Activated CD8-positive, alpha-beta memory T cell treated with anti-CD3 and anti-CD28 coated beads, Interleukin-2, amount 50 U/mL, for 24 hours (primary cell): Measurements from ENCODE around the gene GPR3.
"Not testable (repeated sequence)": the region's sequence is repeated elsewhere in the genome, so short reads cannot be mapped to it uniquely, and the experiment has no call there.

Experiments used
- DNase-seq: peaks from one replicate; pipeline ENCODE4 v3.0.0-alpha.2; 2020; ENCODE audit errors: extremely low read depth

GPR3 gene

DNA sequence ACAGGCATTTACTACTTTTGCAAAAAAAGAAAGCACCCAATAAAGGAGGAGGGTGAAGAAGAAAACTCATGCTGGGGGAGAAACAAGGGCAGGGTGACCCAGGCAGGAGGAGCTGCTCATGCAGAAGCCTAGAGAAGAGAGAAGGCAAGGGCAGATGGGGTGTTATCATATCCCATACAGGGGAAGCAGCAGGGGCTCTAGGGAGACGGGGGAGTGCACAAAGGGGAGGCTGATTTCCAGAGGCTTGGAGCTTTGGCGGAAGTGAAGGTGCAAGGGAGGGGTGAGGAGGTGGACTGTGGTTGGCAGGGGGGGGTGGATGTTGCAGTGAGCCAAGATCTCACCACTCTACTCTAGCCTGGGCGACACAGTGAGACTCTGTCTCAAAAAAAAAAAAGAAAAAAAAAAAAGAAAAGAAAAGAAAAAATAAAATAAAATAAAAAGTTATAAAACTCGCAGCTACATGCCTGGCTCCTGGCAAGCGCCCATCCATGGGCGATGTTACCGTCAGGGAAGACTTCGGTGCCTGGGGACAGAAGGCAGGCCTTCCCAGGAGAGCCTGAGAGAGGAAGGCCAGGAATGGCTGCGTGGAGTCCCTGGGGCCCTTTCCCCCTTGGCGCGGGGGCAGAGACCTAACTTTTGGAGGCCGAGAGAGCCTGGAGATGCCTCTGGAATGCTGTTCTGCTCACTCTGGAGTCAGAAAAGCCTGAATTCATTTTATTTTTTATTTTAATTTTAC lies 14.5 kb upstream of the GPR3 start:
- no peak for DNase-seq

DNA sequence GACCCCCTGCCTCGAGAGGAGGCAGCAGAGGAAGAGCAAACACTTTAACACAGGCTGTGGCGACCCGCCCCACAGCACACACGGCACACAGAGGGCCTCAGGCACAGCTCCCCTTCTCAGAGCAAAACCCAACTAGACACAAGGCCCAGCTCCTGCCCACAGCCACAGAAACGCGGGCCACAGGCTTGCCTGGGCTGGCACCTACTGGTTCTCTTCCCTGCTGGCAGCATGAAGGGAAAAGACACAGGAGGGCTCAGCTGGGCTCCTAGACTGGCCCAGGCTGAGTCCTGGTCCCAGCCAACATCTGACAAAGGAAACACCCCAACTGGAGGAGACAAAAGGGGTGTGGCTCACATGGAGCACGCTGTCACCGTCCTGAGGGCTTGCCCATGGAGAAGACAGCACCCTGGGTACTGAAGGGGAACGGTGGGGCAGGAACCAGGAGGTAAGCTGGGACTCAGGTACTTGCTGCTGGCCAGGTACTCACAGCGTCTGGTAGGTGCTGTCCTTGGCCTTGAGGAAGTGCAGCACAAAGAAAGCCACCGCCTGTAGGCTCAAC lies 12.8 kb upstream of the GPR3 start:
- no peak for DNase-seq

DNA sequence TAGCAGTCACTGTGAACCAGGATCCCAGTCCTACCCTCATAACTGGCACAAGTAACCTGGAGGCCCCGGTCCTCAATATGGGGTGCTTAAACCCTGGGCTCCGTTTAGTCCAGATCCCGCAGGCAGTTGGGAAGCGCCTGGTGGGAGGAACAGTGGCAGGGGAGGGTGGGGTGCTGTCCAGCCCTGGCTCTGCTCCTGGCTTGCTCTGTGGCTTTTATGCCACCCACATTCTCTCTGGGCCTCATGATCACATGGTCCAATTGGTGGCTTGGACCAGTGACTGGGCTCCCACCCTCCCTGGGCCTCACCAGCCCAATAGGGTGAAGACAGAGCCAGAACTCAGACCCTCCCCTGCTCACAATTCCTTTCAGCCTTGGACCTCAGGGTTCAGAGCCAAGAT lies 12.2 kb upstream of the GPR3 start:
- DNase-seq, result no peak

DNA sequence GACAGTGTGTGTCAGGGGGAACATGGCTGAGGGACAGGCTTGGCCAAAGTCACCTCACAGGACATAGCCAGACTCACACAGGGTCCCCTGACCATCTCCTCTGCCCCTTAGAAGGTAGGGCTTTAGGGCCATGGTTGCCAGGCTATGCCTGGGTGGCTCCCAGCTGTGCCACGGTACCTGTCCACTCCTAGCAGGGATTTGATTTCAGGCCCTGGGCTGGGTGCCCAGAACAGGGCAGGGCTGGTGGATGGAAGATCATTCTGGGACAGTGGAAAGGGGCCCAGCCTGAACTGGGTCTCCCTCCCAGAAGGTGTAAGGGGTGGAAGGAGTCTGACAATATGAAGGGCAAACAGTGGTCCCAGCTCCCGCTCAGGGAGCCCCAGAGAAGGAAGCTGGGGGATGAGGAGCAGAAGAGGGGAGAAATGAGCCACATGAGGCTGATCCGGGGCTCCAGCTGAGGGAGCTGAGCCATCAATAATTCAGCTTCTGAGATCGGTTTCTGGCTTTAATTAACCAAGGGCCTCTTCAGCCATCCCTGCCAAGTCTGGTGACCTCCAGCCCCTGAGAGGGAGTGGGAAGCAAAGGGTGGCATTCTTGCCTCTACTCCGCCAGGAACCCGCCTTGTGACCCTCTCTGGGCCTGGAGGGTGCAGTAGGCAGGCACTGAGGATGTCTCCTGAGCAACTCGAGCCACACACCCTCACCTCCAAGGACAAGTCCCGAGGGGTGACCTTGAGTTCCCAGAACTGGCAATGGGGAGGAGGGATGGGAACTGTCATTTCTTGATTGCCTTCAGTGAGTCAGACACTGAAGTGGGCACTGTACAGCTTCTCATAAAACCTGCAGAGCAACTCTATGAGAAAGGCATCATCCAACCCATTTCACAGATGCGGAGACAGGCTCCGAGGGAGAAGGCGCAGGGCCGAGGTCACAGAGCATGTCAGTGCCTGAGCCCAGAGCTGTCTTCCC lies 11.4 kb upstream of the GPR3 start:
- no peak for DNase-seq

DNA sequence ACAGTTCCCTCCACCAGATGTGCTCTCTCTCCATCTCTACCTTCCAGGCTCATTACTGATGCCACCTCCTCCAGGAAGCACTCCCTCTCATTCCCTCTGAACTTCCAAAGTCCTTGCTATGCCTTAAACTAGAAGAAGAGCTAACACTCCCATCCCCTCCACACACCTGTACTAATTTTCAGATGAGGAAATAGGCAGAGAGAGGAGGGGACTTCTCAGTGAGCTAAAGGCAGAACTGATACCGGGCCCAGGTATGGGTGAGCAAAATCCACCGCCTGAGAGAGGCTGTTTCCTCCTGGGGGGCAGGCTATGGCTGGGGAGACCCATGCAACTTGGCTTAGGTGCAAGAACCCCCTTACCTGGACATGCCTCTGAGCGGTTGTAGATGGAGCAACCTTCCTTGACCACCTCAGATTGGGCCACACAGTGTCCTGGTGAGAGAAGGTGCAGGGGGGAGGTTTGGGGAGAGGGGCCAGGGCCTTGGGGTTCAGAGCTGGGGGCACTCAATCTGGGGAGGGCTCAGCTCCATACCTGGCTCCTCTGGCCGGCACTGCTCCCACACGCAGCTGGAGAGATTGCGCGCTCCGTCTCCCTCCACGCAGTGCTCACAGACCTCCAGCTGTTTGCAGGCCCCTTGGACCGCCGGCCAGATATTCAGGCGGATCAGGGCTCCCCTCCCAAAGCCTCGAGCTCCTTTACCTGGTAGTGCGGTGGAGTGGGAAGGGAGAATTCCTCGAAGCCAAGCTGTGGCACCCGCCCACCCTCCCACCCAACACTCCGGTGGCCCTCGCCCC lies 10.3 kb upstream of the GPR3 start:
- DNase-seq, result no peak

DNA sequence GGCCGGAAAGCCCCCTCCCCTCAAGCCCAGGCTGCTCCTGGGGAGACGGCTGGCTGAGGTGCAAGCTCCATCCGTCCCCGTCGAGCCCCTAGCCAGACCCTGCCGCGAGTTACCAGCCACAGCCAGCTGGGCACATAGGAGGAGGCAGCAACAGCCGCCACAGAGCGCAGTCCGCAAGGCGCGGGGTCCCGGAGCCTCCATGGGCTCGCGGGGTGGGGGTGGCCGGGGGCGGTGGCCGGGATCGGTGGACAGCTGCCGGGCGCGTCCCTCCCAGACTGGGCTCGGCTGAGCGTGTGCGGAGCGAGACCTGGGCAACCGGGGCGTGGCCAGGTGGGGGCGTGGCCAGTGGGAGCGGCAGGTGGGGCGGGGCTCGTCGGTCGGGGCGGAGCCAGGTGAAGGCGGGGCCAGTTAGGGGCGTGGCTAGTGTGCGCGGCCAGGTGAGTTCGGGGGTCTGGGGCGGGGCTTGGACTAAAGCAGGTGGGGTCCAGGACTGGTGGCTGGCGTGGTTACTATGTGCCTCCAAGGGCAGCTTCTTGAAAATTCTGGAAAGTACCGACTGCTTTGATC lies 9.3 kb upstream of the GPR3 start, which contains the start of gene CD164L2:
Gene CD164L2 (minus strand): TSS at position 295 of the 567 bp plus-strand sequence. CDS start 94 bp downstream, at position 201.
- DNase-seq, result no peak

DNA sequence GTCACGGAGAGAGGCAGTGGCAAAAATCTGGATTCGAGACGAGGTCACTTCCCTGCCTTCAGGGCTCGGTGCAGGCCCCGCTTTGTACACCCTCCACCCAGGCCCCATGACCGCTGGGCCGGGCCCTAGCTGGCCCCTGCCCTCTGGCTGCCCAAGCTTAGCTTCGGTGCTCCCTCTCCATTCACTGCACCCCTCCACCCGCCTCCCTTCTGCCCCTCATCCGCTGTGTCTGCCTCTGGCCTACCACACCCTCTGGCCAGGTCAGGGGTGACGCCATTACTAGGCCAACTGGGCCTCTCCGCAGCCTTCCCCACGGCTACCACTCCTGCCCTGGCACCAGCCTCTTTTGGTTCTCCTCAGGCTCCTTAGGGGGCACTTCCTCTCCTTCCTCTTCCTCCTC lies 8.8 kb upstream of the GPR3 start:
- DNase-seq, result no peak

DNA sequence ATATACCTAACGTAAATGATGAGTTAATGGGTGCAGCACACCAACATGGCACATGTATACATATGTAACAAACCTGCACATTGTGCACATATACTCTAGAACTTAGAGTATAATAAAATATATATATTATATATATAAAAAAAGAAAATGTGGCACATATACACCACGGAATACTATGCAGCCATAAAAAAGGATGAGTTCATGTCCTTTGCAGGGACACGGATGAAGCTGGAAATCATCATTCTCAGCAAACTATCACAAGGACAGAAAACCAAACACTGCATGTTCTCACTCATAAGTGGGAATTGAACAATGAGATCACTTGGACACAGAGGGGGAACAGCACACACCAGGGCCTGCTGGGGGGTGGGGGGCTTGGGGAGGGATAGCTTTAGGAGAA lies 7.6 kb upstream of the GPR3 start:
- not testable (repeated sequence) for DNase-seq

DNA sequence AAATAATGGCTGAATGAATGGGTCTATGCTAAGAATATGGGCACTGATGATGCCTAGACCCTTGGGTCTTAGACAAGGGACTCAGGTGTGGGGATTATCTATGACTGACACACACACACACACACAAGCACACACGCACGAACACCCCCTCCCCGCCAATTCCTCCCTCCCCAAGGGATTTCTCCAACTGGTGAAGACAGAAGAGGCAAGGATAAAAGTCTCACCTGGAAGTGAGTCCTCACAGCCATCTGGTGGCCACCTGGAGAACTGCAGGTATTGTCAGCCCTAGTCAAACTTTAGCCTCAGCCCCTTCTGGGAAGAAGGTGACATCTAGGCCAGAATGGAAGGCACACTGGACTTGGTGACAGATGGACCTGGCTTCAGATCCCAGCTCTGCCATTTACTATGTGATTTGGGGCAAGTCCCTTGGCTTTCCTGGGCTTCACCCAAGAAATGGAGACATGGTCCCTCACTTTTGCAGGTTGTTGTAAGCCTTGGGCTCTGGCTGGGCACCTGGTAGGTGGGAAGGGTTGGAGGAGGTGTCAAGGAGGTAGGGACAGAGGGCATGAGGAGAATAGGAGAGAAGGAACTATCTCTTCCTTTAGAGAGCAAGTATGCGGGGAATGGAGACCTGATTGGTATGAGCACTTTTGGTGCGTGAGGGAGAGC lies 4.0 kb upstream of the GPR3 start:
- DNase-seq, result peak; percentile 51

DNA sequence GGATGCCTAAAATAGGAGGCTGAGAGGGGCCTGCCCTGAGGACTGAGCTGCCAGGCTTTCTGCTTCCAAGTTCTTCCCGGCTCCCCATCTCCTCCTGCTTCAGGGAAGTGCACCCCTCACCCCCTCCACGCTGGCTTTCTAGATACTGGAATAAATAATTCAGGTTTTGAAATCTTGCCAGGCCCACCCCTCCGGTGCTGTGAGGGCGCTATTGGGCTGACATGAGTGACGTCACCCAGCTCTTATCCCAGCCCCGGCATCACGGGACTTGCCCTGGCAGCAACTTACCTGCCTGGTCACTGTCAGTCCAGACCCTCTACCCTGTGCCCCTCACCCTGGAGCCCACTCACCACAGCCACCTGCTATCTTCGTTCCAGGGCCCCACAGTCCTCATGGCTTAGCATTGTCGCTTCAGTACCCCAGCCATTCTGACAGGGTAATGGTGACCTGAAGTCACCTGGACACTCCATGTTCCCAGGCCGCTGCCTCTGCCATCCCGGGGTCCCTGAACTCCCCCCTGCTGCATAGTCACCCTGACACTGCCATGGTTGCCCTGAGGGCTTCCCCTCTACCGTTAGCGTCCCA lies 819 bp upstream of the GPR3 start:
- no peak for DNase-seq

DNA sequence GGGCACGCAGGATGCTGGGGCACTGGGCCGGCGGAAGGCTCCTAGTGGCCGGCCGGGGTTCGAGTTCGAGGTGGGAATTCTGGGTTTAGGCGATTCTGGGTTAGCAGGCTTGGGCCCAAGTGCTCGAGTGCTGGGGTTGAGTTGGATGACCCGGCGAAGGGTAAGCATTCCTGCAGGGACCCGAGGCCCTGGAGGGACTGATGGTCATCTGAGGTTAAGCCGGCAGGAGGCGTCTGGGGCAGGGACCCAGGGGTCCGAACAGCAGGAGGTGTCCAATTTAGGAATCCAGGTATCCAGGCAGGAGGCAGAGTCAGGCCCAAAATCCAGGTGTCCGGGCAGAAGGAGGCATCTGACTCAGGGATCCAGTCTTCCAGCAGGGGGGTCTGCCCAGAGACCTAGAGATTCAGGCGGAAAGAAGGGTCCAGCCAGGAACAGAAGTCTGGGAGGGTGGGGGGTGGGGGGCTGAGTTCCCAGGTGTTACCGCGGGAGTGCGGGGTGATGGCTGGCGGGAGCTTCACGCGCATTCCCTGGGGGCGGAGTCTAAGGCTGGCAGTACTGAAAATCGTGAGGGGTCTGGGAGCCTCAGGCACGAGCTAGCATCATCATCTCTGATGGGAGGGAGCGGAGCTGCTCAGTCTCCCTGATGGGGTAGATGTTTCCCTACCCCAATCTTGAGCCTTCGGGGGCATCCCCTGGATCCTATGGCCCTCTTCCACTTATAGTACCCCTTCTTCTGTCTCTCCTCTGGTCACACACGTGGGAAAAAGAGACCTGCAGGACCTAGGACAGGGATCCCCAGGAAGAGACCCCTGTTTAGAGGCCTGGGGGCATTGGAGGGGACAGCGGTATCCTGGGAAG lies 585 bp downstream of the GPR3 start:
- no peak for DNase-seq

DNA sequence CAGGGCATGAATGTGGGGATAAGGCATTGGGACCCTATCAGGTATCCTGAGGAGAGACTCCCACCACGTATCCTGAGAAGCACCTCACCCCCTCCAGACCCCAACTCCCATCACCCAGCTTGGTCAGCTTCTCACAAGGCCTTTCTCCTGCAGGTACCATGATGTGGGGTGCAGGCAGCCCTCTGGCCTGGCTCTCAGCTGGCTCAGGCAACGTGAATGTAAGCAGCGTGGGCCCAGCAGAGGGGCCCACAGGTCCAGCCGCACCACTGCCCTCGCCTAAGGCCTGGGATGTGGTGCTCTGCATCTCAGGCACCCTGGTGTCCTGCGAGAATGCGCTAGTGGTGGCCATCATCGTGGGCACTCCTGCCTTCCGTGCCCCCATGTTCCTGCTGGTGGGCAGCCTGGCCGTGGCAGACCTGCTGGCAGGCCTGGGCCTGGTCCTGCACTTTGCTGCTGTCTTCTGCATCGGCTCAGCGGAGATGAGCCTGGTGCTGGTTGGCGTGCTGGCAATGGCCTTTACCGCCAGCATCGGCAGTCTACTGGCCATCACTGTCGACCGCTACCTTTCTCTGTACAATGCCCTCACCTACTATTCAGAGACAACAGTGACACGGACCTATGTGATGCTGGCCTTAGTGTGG lies 1.3 kb downstream of the GPR3 start:
- DNase-seq, result no peak

DNA sequence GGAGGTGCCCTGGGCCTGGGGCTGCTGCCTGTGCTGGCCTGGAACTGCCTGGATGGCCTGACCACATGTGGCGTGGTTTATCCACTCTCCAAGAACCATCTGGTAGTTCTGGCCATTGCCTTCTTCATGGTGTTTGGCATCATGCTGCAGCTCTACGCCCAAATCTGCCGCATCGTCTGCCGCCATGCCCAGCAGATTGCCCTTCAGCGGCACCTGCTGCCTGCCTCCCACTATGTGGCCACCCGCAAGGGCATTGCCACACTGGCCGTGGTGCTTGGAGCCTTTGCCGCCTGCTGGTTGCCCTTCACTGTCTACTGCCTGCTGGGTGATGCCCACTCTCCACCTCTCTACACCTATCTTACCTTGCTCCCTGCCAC lies 1.8 kb downstream of the GPR3 start:
- DNase-seq, result no peak

DNA sequence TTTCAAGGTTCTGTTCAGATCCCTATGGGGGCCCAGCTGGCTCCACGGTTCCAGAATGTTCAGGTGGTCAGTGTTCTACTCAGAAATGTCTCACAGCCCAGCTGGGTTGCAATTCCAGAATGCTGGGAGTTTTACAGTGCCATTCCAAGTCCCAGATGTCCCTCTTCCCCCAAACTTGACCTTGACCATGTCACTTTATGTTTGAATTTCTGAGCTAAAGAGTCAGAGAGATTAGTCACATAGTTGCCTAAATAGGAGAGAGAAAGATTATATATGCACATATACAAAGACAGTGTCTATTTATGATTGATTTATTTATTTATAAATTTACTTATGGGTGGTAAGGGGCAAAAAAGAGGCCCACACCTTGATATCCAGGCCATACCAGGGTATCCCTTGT lies 2.5 kb downstream of the GPR3 start:
- DNase-seq, result no peak

DNA sequence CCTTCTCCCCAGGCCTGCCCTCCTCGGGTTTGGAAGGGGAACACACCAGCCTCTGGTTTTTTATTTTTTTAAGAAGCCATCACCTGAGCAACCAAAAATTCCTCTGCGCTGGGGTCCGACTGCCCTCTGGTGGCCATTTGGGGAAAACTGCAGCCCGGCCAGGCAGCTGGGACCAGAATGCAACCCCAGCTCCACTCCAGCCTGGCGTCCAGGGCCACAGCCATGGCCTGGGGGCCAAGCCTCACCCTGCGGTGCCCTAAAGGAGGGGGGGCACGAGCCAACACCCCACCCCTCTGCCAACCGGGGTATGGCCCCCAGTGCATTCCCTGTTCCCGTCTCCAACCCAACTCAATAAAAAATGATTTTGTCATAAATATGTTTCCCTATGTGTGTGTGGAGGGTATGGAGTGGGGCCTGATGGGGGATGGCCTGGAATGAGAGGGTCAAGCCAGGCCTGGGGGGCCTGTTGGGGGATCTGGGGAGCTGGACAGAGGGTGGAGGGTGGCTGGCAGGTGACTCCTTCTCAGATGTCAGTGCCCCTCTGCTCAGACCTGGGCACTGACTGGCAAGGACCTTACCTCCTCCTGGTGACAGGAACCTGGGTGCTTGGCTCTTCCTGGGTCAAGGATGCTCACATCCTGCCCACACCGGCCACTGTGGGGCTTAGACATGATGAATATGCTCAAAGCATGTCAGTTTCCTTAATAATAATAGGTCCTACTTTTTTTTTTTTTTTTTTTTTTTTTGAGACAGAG lies 3.2 kb downstream of the GPR3 start:
- DNase-seq, result peak; percentile 39

DNA sequence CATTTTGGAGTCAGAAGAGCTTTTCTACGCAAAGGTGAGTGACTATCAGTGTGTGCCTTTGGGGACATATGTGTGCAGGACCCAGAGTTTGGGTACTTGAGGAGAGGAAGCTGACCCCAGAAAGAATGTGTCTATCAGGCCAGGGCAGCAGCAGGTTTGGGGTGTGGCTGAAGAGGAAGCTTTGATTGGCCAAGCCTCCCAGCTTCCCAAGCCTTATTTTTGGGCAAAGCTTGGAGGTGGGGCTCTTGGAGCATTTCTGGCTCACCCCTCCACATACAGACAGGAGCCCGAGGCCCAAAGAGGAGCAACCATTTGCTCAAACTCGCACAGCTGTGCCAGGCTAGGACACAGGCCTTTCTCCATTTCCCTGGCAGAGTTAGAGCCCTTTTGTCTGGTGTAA lies 4.7 kb downstream of the GPR3 start:
- no peak for DNase-seq

DNA sequence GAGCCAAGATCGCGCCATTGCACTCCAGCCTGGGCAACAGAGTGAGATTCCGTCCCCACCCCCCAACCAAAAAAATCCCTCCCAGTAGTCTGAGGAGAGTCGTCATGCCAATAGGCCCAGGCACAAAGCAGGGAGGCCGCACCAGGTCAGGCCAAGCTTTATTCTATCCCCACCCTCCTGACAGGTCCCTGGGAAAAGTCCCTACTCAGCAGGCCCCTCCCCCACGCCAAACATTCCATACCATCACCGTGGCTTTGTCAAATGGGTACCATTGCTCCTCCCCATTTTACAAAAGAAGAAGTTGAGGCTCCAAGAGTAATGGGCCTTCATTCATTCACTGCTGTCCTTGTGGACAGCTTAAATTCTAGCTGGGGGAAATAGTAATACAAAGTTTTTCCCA lies 5.3 kb downstream of the GPR3 start:
- DNase-seq, result no peak

DNA sequence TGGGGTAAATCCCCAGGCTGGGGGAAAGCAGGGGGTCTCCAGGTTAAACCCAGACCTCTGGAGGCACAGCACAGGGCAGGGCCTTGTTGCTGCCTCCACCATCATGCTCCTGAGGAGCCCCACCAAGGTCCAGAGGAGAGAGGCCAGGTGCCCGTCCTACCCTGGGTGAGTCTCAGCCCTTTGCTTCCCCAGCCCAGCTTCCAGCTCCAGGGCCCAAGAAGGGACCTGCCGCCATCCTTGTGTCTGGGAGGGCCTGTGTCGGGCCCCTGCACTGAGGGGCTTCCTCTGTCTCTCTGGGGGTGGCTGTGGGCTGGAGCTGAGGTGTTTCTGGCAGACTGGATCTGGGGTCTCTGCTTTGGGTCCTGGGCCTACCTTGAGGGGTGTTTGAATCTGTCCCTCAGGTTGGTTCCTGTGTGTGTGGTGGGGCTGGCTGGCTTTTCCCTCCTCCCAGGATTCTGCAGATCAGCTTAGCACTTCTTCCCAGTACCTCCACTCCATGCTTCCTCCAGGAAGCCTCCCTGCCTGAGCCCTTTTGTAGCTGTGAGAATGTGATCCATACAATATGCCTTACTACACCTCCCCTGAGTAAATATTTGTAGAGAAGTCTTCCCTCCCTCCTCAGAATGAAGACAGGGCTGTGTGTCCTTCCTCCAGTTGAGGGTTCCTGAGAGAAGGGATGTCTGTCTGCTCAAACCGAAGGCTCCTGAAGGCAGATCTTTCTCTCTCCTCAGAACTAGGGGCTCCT lies 6.2 kb downstream of the GPR3 start:
- DNase-seq, result no peak
